H1 (cell line): ENCODE measurements around the gene EZH1. TPM values are rescaled to one million over a fixed set of nuclear protein-coding genes. Genes with fewer than 3 reads are reported as not detected.

Experiments used
- CBX5 ChIP-seq: fragments of 300-800, 300-1000 bp; sonication (generic); IDR thresholded peaks from 2 replicates; pipeline ENCODE4 v1.7.1; 2016; ENCODE audit warnings: antibody characterized with exemption, low read length, low read depth
- GTF2F1 ChIP-seq: IDR thresholded peaks from 2 replicates; pipeline ENCODE4 v1.6.1; 2012; ENCODE audit warnings: low read depth, low read length, improper control_type of control experiment, borderline replicate concordance
- HDAC6 ChIP-seq: IDR thresholded peaks from one replicate; pipeline ENCODE4 v1.7.1; 2012; ENCODE audit warnings: low read depth, mild to moderate bottlenecking, inconsistent platforms, low read length, moderate library complexity
- KDM1A ChIP-seq: fragments of 200-600, 300-600 bp; sonication (generic); IDR thresholded peaks from 2 replicates; pipeline ENCODE4 v1.7.1; 2016; ENCODE audit warnings: mild to moderate bottlenecking, low read length, borderline replicate concordance
- RAD21 ChIP-seq, 2 experiments: IDR thresholded peaks in 1 of 2; conservative IDR thresholded peaks in 1 of 2; 2 replicates each; pipeline ENCODE4 v1.6.1; 2011; ENCODE audit warnings: low read depth in 2 of 2, low read length in 2 of 2, improper control_type of control experiment in 1 of 2, inconsistent platforms in 1 of 2, mild to moderate bottlenecking in 1 of 2, moderate library complexity in 1 of 2
- SUZ12 ChIP-seq: fragments of 200-600 bp; sonication (generic); IDR thresholded peaks from 2 replicates; pipeline ENCODE4 v1.6.1; 2012; ENCODE audit warnings: mild to moderate bottlenecking, inconsistent platforms, low read length, moderate library complexity, mixed read lengths
- TCF12 ChIP-seq: IDR thresholded peaks from 2 replicates; pipeline ENCODE4 v1.6.1; 2011; ENCODE audit warnings: low read depth, mild to moderate bottlenecking, low read length
- TEAD4 ChIP-seq: IDR thresholded peaks from 2 replicates; pipeline ENCODE4 v1.6.1; 2012; ENCODE audit warnings: low read depth, low read length, inconsistent platforms, mixed read lengths
- YY1 ChIP-seq: IDR thresholded peaks from 2 replicates; pipeline ENCODE4 v1.6.1; 2011; ENCODE audit warnings: low read depth, mild to moderate bottlenecking, low read length
- polyA plus RNA-seq, 7 experiments: library from polyadenylated mRNA; depleted of rRNA in 3 of 7; stranded (reverse) in 5 of 7; unstranded in 2 of 7; fragments of >200 nt in 5 of 7; fragments of 200-250 nt in 2 of 7; gene quantifications; 1 replicate in 5 of 7; 2 replicates in 1 of 7; 4 replicates in 1 of 7; pipeline versions ENCODE4 v1.2.1 to v1.2.3, GENCODE V29; 2011 to 2013; ENCODE audit warnings: missing spikeins in 2 of 7, mixed read lengths in 2 of 7
- total RNA-seq: library from RNA; stranded (reverse); fragmentation: NEBNext Ultra II Directional; extraction: Animal tissue kit (Norgen Biotek cat#: 25700); gene quantifications from 2 replicates; pipeline ENCODE4 v1.2.1, GENCODE V29; 2021
- TF ChIP-seq, protein P1 (sequence below): IDR thresholded peaks from 2 replicates; pipeline ENCODE4 v1.6.1; 2012; ENCODE audit warnings: low read length, inconsistent platforms

Gene EZH1
- total and polyA plus RNA-seq, 2 of the 8 experiments (the other 6 are each of a cell fraction or from before 2014, with no cell fraction given): 17.4 to 20.8 TPM

DNA sequence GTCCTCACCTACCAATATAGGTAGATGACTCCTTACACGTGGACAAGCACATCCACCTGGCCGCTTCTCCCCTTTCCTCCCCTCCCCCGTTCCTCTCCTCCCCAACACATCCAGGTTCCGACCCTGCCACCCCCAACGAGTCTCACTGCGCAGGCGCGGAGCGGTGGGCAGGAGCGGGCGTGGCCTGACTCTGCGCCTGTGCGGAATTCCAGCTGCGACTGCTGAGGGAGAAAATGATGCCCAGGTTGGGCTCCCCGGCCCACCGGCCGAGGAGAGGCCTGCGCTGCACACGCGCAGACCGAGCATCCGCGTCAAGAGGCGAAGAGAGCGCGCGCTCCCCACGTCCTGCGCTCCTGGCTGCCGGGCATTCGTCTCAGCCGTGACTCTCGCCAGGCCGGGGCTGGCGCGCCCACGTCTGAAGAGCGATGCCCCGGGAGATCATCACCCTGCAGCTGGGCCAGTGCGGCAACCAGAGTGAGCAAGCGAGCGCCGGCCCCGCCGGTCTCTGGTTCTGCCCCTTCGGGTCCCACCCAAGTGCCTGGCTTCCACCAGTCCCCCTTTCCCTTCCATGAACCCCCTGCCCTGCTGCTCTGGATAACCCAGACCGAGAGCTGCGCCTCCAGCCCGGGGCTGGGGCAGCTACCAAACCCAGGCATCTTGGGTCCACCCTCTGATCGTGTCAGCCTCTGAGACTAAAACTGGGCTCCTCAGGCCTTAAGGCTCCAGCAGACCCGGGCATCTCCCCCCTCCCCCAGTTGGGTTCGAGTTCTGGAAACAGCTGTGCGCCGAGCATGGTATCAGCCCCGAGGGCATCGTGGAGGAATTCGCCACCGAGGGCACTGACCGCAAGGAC lies 85.5 kb downstream of the EZH1 start, which contains the start of gene TUBG2 (continued):
- TF ChIP-seq, protein P1, sequence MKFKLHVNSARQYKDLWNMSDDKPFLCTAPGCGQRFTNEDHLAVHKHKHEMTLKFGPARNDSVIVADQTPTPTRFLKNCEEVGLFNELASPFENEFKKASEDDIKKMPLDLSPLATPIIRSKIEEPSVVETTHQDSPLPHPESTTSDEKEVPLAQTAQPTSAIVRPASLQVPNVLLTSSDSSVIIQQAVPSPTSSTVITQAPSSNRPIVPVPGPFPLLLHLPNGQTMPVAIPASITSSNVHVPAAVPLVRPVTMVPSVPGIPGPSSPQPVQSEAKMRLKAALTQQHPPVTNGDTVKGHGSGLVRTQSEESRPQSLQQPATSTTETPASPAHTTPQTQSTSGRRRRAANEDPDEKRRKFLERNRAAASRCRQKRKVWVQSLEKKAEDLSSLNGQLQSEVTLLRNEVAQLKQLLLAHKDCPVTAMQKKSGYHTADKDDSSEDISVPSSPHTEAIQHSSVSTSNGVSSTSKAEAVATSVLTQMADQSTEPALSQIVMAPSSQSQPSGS: no peak
- TF ChIP-seq SUZ12: no peak
- 0 out of 2 replicates have a peak, but pooled peaks have one; percentile 39 for TF ChIP-seq KDM1A
- 0 out of 2 replicates have a peak, but pooled peaks have one; percentile 26 for TF ChIP-seq GTF2F1
- no peak for TF ChIP-seq TCF12
- no peak for TF ChIP-seq CBX5
- no peak for TF ChIP-seq RAD21 (IDR thresholded peaks at IDR 0.05 in 1 of 2, conservative IDR thresholded peaks at IDR 0.05 in 1 of 2; ENCODE audit: low read depth in 2 of 2, low read length in 2 of 2)
- no peak for TF ChIP-seq HDAC6
- peak; percentile 9; the same call in 1 of the 2 replicates for TF ChIP-seq YY1
- TF ChIP-seq TEAD4: peak; percentile 90
